ENCODE results near the gene MYZAP.

GRCh38 chr15:57605491-57605890 is 13.8 kb downstream of the MYZAP start:
- TF ChIP-seq CTCF (IDR thresholded peaks at IDR 0.05; ENCODE audit: low read depth, low read length, missing input control) (no peak), TAF1 (conservative IDR thresholded peaks at IDR 0.05) (no peak), JUND (IDR thresholded peaks at IDR 0.05) (no peak), YY1 (IDR thresholded peaks at IDR 0.05) (no peak), SP1 (IDR thresholded peaks at IDR 0.05) (no peak), EGR1 (IDR thresholded peaks at IDR 0.05; ENCODE audit: low read depth in 2 of 2) (no peak), REST (IDR thresholded peaks at IDR 0.05) (no peak)

All from liver (tissue), 3 donors.